Hepatocyte (in vitro differentiated cells): ENCODE measurements around the gene NOSTRIN.

Source experiments
- EZH2 ChIP-seq: fragments of 200-600 bp; sonication (generic); IDR thresholded peaks from 2 replicates; pipeline ENCODE4 v1.6.1; 2016; ENCODE audit warnings: antibody characterized with exemption, mild to moderate bottlenecking, borderline replicate concordance
- EZH2phosphoT487 ChIP-seq: fragments of 200-600 bp; sonication (generic); IDR thresholded peaks from one replicate; pipeline ENCODE4 v1.6.1; 2018; ENCODE audit warnings: antibody characterized with exemption, mild to moderate bottlenecking, low read depth, moderate library complexity; ENCODE audit not compliant: unreplicated experiment, severe bottlenecking
- TF ChIP-seq, protein P1 (sequence below): fragments of 200-600 bp; sonication (generic); IDR thresholded peaks from 2 replicates; pipeline ENCODE4 v1.5.1; 2016; ENCODE audit warnings: antibody characterized with exemption, mild to moderate bottlenecking; ENCODE audit not compliant: poor library complexity

DNA sequence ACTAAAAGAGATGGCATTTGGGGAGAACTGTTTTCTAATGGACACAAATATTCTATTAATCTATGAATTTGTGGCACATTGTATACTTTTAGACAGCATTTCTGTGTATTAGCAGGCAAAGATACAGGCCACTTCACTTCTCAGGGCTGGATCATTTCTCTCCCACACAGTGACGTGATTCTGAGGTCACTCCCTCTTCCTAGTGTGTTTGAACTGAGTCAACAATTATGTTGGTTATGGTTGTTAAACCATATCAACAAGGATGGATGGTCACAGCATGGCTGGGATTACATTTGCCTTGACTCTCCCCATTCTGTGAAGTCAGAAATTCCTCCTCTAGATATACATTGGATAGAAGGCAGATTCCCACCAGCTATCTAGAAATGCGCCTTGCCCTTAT, 11.6 kb downstream of the NOSTRIN start:
- TF ChIP-seq EZH2, result no peak
- TF ChIP-seq, protein P1, sequence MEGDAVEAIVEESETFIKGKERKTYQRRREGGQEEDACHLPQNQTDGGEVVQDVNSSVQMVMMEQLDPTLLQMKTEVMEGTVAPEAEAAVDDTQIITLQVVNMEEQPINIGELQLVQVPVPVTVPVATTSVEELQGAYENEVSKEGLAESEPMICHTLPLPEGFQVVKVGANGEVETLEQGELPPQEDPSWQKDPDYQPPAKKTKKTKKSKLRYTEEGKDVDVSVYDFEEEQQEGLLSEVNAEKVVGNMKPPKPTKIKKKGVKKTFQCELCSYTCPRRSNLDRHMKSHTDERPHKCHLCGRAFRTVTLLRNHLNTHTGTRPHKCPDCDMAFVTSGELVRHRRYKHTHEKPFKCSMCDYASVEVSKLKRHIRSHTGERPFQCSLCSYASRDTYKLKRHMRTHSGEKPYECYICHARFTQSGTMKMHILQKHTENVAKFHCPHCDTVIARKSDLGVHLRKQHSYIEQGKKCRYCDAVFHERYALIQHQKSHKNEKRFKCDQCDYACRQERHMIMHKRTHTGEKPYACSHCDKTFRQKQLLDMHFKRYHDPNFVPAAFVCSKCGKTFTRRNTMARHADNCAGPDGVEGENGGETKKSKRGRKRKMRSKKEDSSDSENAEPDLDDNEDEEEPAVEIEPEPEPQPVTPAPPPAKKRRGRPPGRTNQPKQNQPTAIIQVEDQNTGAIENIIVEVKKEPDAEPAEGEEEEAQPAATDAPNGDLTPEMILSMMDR, result no peak
- no peak for TF ChIP-seq EZH2phosphoT487
